Fibroblast of lung (primary cell): ENCODE results near the gene DGKZ.

Experiments
- EZH2 ChIP-seq: IDR thresholded peaks from 2 replicates; pipeline ENCODE4 v1.5.1; 2012; ENCODE audit warnings: low read length, control low read depth, mild to moderate bottlenecking; ENCODE audit errors: missing control alignments
- TF ChIP-seq, protein P1 (sequence below), 2 donors: IDR thresholded peaks in 1 of 2; conservative IDR thresholded peaks in 1 of 2; 1 replicate in 1 of 2; 2 replicates in 1 of 2; pipeline ENCODE4 v1.5.1; 2011 to 2012; ENCODE audit warnings: low read length in 2 of 2, control low read depth in 1 of 2, inconsistent platforms in 1 of 2, low read depth in 1 of 2, mild to moderate bottlenecking in 1 of 2

DNA sequence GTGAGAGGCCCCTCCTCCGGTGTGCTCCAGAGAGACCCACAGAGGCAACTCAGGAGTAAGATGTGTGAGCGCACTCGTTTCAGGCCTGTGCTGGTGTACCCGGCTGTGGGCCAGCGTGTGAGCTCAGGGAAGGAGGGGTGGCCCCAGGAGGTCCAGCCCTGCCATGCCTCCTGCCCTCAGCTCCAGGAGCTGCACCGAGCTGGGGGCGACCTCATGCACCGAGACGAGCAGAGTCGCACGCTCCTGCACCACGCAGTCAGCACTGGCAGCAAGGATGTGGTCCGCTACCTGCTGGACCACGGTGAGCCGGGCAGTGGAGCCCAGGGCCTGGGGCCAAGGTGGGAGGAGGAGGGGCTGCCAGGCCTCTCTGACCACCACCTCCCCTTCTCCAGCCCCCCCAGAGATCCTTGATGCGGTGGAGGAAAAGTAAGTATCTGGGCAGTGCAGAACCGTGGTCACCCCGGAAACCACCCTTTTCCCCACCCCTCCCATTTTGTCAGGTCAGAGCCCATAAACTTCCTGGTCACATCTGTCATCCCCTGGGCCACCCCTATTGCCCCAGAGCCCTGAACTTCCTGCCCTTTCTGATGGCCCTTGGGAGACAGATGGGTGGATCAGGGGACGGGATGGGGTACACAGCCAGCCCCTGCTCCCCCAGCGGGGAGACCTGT lies 31.7 kb downstream of the DGKZ start:
- TF ChIP-seq, protein P1, sequence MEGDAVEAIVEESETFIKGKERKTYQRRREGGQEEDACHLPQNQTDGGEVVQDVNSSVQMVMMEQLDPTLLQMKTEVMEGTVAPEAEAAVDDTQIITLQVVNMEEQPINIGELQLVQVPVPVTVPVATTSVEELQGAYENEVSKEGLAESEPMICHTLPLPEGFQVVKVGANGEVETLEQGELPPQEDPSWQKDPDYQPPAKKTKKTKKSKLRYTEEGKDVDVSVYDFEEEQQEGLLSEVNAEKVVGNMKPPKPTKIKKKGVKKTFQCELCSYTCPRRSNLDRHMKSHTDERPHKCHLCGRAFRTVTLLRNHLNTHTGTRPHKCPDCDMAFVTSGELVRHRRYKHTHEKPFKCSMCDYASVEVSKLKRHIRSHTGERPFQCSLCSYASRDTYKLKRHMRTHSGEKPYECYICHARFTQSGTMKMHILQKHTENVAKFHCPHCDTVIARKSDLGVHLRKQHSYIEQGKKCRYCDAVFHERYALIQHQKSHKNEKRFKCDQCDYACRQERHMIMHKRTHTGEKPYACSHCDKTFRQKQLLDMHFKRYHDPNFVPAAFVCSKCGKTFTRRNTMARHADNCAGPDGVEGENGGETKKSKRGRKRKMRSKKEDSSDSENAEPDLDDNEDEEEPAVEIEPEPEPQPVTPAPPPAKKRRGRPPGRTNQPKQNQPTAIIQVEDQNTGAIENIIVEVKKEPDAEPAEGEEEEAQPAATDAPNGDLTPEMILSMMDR (conservative IDR thresholded peaks at IDR 0.05 in 1 of 2, IDR thresholded peaks at IDR 0.05 in 1 of 2; ENCODE audit: low read depth in 1 of 2, low read length in 2 of 2) = no peak
- TF ChIP-seq EZH2 = no peak
